CD14-positive monocyte (primary cell): Measurements from ENCODE around the gene CC2D2A. TPM values are rescaled to one million over a fixed set of nuclear protein-coding genes. Genes with fewer than 3 reads are reported as not detected.

Experiments
- DNase-seq, 3 donors: peaks; one replicate each; pipeline ENCODE4 v3.0.0-alpha.2; 2011 to 2022
- H2AFZ ChIP-seq: 2 replicates; pipeline ENCODE4 v1.6.0; 2012; ENCODE audit warnings: mild to moderate bottlenecking, low read depth, low read length, inconsistent platforms; ENCODE audit not compliant: insufficient read depth, poor library complexity, severe bottlenecking
- H3K27ac ChIP-seq, 2 donors: 1 replicate in 1 of 2; 2 replicates in 1 of 2; pipeline ENCODE4 v1.5.1; 2012 to 2013; ENCODE audit warnings: low read length in 2 of 2, control low read depth in 1 of 2, inconsistent platforms in 1 of 2, low read depth in 1 of 2, mild to moderate bottlenecking in 1 of 2
- H3K27me3 ChIP-seq, 2 donors: one replicate each; pipeline versions ENCODE4 v1.6.0 to v1.6.1; 2011 to 2013; ENCODE audit warnings: low read length in 2 of 2; ENCODE audit not compliant: control insufficient read depth in 2 of 2, insufficient read depth in 2 of 2
- H3K36me3 ChIP-seq, 2 donors: replicated peaks in 1 of 2; 1 replicate in 1 of 2; 2 replicates in 1 of 2; pipeline versions ENCODE4 v1.5.1 to v1.6.1; 2012 to 2013; ENCODE audit warnings: low read length in 2 of 2, control low read depth in 1 of 2, inconsistent platforms in 1 of 2, mild to moderate bottlenecking in 1 of 2; ENCODE audit not compliant: insufficient read depth in 2 of 2, control insufficient read depth in 1 of 2
- H3K4me1 ChIP-seq, 2 donors: 1 replicate in 1 of 2; 2 replicates in 1 of 2; pipeline versions ENCODE4 v1.5.1 to v1.6.1; 2012 to 2013; ENCODE audit warnings: low read length in 2 of 2, control low read depth in 1 of 2, inconsistent platforms in 1 of 2, mild to moderate bottlenecking in 1 of 2, moderate library complexity in 1 of 2; ENCODE audit not compliant: insufficient read depth in 2 of 2, control insufficient read depth in 1 of 2
- H3K4me2 ChIP-seq: replicated peaks from 2 replicates; pipeline ENCODE3; 2012; ENCODE audit warnings: low read length, moderate library complexity, mild to moderate bottlenecking; ENCODE audit not compliant: poor library complexity, severe bottlenecking; ENCODE audit errors: extremely low read depth
- H3K4me3 ChIP-seq, 3 experiments: fragments of 200-600 bp in 1 of 3; sonication (generic) in 1 of 3; replicated peaks in 1 of 3; 1 replicate in 2 of 3; 2 replicates in 1 of 3; pipeline ENCODE4 v1.5.1; 2011 to 2013; ENCODE audit warnings: low read length in 3 of 3, mild to moderate bottlenecking in 3 of 3, control low read depth in 2 of 3, low read depth in 2 of 3, inconsistent platforms in 1 of 3, moderate library complexity in 1 of 3
- H3K79me2 ChIP-seq: 2 replicates; pipeline ENCODE4 v1.6.0; 2012; ENCODE audit warnings: mild to moderate bottlenecking, control low read depth, inconsistent platforms, low read length, moderate library complexity; ENCODE audit not compliant: insufficient read depth
- H3K9ac ChIP-seq: 2 replicates; pipeline ENCODE4 v1.6.0; 2017; ENCODE audit warnings: low read length, mild to moderate bottlenecking; ENCODE audit not compliant: insufficient read depth, poor library complexity, severe bottlenecking
- H3K9me3 ChIP-seq, 2 donors: replicated peaks in 1 of 2; 1 replicate in 1 of 2; 2 replicates in 1 of 2; pipeline versions ENCODE4 v1.5.1 to v1.6.1; 2012 to 2013; ENCODE audit warnings: low read length in 2 of 2, control low read depth in 1 of 2; ENCODE audit not compliant: control insufficient read depth in 1 of 2, insufficient read depth in 1 of 2
- H4K20me1 ChIP-seq: 2 replicates; pipeline ENCODE4 v1.6.0; 2012; ENCODE audit warnings: mild to moderate bottlenecking, low read length, control low read depth, moderate library complexity; ENCODE audit not compliant: insufficient read depth
- H3K27ac Mint-ChIP-seq, 7 donors: one replicate each; pipeline ENCODE4 v1.8.0; 2020; ENCODE audit warnings: mild to moderate bottlenecking in 7 of 7, mixed read lengths in 7 of 7, moderate library complexity in 6 of 7, inconsistent platforms in 2 of 7
- H3K27me3 Mint-ChIP-seq, 3 donors: one replicate each; pipeline ENCODE4 v1.8.0; 2021 to 2022; ENCODE audit warnings: low read depth in 3 of 3, mild to moderate bottlenecking in 3 of 3, mixed read lengths in 3 of 3, moderate library complexity in 3 of 3, inconsistent platforms in 1 of 3
- H3K36me3 Mint-ChIP-seq, 2 donors: one replicate each; pipeline ENCODE4 v1.8.0; 2020; ENCODE audit warnings: mixed read lengths in 2 of 2, inconsistent platforms in 1 of 2, mild to moderate bottlenecking in 1 of 2
- H3K4me1 Mint-ChIP-seq: one replicate; pipeline ENCODE4 v1.8.0; 2020; ENCODE audit warnings: mild to moderate bottlenecking, mixed read lengths
- H3K4me3 Mint-ChIP-seq, 2 donors: one replicate each; pipeline ENCODE4 v1.8.0; 2020; ENCODE audit warnings: mild to moderate bottlenecking in 2 of 2, mixed read lengths in 2 of 2, moderate library complexity in 1 of 2
- H3K9me3 Mint-ChIP-seq, 7 donors: one replicate each; pipeline ENCODE4 v1.8.0; 2020 to 2022; ENCODE audit warnings: mixed read lengths in 7 of 7, mild to moderate bottlenecking in 6 of 7, moderate library complexity in 6 of 7, inconsistent platforms in 2 of 7
- WGBS: methylation state at CpG from one replicate; pipeline ENCODE4 v1.1.5; 2013; ENCODE audit warnings: missing lambda C conversion rate; ENCODE audit not compliant: insufficient coverage; 5-methylcytosine and 5-hydroxymethylcytosine counted together
- intact Hi-C, 2 donors: fragments of 100-400 bp; cut with micrococcal nuclease; formaldehyde crosslinking; loops; one replicate each; pipeline versions ENCODE4 v1.15.0 to v1.15.1; 2023
- polyA plus RNA-seq, 3 donors: library from polyadenylated mRNA; depleted of rRNA in 1 of 3; unstranded in 2 of 3; stranded (reverse) in 1 of 3; fragments of 300-500 nt in 2 of 3; fragments of >200 nt in 1 of 3; fragmentation: Illumina TruSeq in 2 of 3; gene quantifications; 1 replicate in 2 of 3; 2 replicates in 1 of 3; pipeline ENCODE4 v1.2.3, GENCODE V29; 2012 to 2021
- TF ChIP-seq, protein P1 (sequence below): fragments of 200-600 bp; IDR thresholded peaks from one replicate; pipeline ENCODE4 v1.8.0; 2022; ENCODE audit warnings: antibody characterized with exemption, mild to moderate bottlenecking

The CC2D2A gene
- polyA plus RNA-seq, 3 donors = 1.7 to 2.5 (median 1.9) TPM

DNA sequence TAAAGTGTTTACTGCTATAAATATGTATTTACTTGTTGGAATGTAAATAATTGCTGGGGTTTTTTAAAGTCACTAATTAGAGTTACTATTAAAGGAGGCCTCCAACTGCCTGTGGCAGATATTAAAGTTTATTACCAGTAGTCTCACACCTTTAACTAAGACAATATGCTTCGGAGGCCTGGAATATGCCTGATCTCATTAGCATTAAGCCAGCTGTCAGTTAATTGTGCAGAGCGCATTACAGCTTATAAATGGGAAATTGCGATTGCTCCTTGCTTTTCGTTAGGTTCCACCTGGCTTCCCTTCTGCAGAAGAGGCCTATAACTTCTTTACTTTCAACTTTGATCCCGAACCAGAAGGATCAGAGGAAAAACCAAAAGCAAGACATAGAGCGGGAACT lies 41.3 kb downstream of the CC2D2A start:
- TF ChIP-seq, protein P1, sequence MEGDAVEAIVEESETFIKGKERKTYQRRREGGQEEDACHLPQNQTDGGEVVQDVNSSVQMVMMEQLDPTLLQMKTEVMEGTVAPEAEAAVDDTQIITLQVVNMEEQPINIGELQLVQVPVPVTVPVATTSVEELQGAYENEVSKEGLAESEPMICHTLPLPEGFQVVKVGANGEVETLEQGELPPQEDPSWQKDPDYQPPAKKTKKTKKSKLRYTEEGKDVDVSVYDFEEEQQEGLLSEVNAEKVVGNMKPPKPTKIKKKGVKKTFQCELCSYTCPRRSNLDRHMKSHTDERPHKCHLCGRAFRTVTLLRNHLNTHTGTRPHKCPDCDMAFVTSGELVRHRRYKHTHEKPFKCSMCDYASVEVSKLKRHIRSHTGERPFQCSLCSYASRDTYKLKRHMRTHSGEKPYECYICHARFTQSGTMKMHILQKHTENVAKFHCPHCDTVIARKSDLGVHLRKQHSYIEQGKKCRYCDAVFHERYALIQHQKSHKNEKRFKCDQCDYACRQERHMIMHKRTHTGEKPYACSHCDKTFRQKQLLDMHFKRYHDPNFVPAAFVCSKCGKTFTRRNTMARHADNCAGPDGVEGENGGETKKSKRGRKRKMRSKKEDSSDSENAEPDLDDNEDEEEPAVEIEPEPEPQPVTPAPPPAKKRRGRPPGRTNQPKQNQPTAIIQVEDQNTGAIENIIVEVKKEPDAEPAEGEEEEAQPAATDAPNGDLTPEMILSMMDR = no peak
- no peak overlapping the region for H3K4me3 ChIP-seq
- peaks cover 0 to 5% of the 10 kb centered on the region in 2 donors for H3K9me3 ChIP-seq
- H3K36me3 ChIP-seq = peaks cover 0 to 8% of the 10 kb centered on the region in 2 donors
- Mint-ChIP-seq H3K4me1 (no peaks in the 10 kb centered on the region), H3K27me3 (no peaks in the 10 kb centered on the region), H3K36me3 (peaks cover 16 to 40% of the 10 kb centered on the region in 2 donors), H3K4me3 (no peak overlapping the region), H3K27ac (peak overlapping the region in 1 of 7 donors; percentile 0), H3K9me3 (peaks cover 0 to 11% (median 5%) of the 10 kb centered on the region in 7 donors)
- H2AFZ ChIP-seq = no peak overlapping the region
- 100% methylated on average over 4 of the region's 6 CpGs for WGBS
- intact Hi-C loops = no loop called here
- no peaks in the 10 kb centered on the region for H3K79me2 ChIP-seq
- no peak overlapping the region for H3K27ac ChIP-seq
- no peaks in the 10 kb centered on the region for H3K27me3 ChIP-seq
- H3K4me1 ChIP-seq = no peaks in the 10 kb centered on the region
- H3K4me2 ChIP-seq = no peak overlapping the region
- H3K9ac ChIP-seq = no peak overlapping the region
- DNase-seq = no peak
- H4K20me1 ChIP-seq = no peaks in the 10 kb centered on the region

DNA sequence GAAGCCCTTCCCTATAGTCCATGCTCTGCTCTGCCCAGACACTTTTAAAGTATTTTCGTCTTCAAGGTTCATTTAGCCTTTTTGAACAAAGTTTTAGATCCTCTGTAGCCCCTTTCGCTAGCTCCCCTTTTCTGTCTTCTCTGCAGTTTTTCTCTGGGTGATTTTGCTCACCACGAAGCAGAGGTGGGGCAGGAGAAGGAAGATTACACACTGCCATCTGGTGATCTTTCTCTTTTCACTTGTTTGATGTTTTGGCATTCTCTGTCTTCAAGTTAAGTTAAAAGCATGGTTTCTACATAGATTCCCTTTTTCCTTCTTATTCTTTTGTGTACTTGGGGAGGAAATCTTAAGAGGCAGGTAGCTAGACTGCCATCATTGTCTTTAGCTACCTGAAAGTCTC lies 43.9 kb downstream of the CC2D2A start:
- Histone ChIP-seq H3K4me2 (no peak overlapping the region), H2AFZ (no peak overlapping the region), H4K20me1 (no peaks in the 10 kb centered on the region), H3K9me3 (peaks cover 0 to 9% of the 10 kb centered on the region in 2 donors), H3K27me3 (no peaks in the 10 kb centered on the region), H3K9ac (no peak overlapping the region), H3K4me3 (no peak overlapping the region), H3K4me1 (no peaks in the 10 kb centered on the region), H3K79me2 (no peaks in the 10 kb centered on the region), H3K36me3 (peaks cover 0 to 8% of the 10 kb centered on the region in 2 donors), H3K27ac (no peak overlapping the region)
- peaks cover 5 to 17% (median 7%) of the 10 kb centered on the region in 7 donors for H3K9me3 Mint-ChIP-seq
- no peak overlapping the region for H3K4me3 Mint-ChIP-seq
- WGBS = 100% methylated on average over 1 of the region's 3 CpGs
- H3K27me3 Mint-ChIP-seq = peaks cover 0 to 1% (median 0%) of the 10 kb centered on the region in 3 donors
- peak overlapping the region in 1 of 7 donors; percentile 14 for H3K27ac Mint-ChIP-seq
- DNase-seq = no peak
- TF ChIP-seq, protein P1 = no peak
- intact Hi-C loops = no loop called here
- peaks cover 29 to 38% of the 10 kb centered on the region in 2 donors for H3K36me3 Mint-ChIP-seq
- H3K4me1 Mint-ChIP-seq = peaks cover 3% of the 10 kb centered on the region
